HEK293T (cell line): ENCODE results near the gene NTMT1.
"Not testable (repeated sequence)": the region's sequence is repeated elsewhere in the genome, so short reads cannot be mapped to it uniquely, and the experiment has no call there.

ENCODE experiments used
- CTCF ChIA-PET: fragments of 350-600 bp; formaldehyde crosslinking; extraction: SDS; loops from one replicate; lab custom pipeline; 2021; ENCODE audit warnings: antibody characterized with exemption, inconsistent platforms; lab: Yijun Ruan, JAX
- POLR2A ChIA-PET: fragments of 350-600 bp; formaldehyde crosslinking; extraction: SDS; loops from one replicate; lab custom pipeline; 2020; ENCODE audit warnings: antibody characterized with exemption, inconsistent platforms; lab: Yijun Ruan, JAX
- DNase-seq: peaks from one replicate; pipeline ENCODE4 v3.0.0; 2012; ENCODE audit warnings: mixed read lengths; ENCODE audit errors: extremely low spot score
- ARNT ChIP-seq: fragments of 450-650 bp; IDR thresholded peaks from 2 replicates; pipeline ENCODE4 v1.6.1; 2017; ENCODE audit warnings: mild to moderate bottlenecking
- BHLHE40 ChIP-seq: fragments of 450-650 bp; IDR thresholded peaks from 2 replicates; pipeline ENCODE4 v1.6.1; 2016; ENCODE audit warnings: mild to moderate bottlenecking, moderate library complexity, borderline replicate concordance
- CTBP1 ChIP-seq: fragments of 450-650 bp; IDR thresholded peaks from 2 replicates; pipeline ENCODE4 v1.6.1; 2016; ENCODE audit warnings: borderline replicate concordance
- ELF4 ChIP-seq: fragments of 450-650 bp; IDR thresholded peaks from 2 replicates; pipeline ENCODE4 v1.6.1; 2017; ENCODE audit warnings: antibody characterized with exemption
- FOXA1 ChIP-seq: fragments of 450-650 bp; IDR thresholded peaks from 2 replicates; pipeline ENCODE4 v1.6.1; 2016; ENCODE audit warnings: mild to moderate bottlenecking
- FOXK2 ChIP-seq: fragments of 450-650 bp; IDR thresholded peaks from 2 replicates; pipeline ENCODE4 v1.6.1; 2016; ENCODE audit warnings: mild to moderate bottlenecking
- FOXM1 ChIP-seq: fragments of 450-650 bp; IDR thresholded peaks from 2 replicates; pipeline ENCODE4 v1.6.1; 2017; ENCODE audit warnings: mild to moderate bottlenecking, borderline replicate concordance
- HDGF ChIP-seq: fragments of 450-650 bp; IDR thresholded peaks from 2 replicates; pipeline ENCODE4 v1.6.1; 2017; ENCODE audit warnings: antibody characterized with exemption, borderline replicate concordance
- L3MBTL2 ChIP-seq: fragments of 450-650 bp; conservative IDR thresholded peaks from 2 replicates; pipeline ENCODE4 v1.6.1; 2016; ENCODE audit warnings: mild to moderate bottlenecking
- LEF1 ChIP-seq: fragments of 450-650 bp; IDR thresholded peaks from 2 replicates; pipeline ENCODE4 v1.6.1; 2017; ENCODE audit warnings: mild to moderate bottlenecking, borderline replicate concordance
- NFRKB ChIP-seq: fragments of 450-650 bp; IDR thresholded peaks from 2 replicates; pipeline ENCODE4 v1.6.1; 2016; ENCODE audit warnings: mild to moderate bottlenecking, moderate library complexity
- SP1 ChIP-seq: fragments of 450-650 bp; IDR thresholded peaks from 2 replicates; pipeline ENCODE4 v1.6.1; 2017
- SUZ12 ChIP-seq: fragments of 450-650 bp; IDR thresholded peaks from 2 replicates; pipeline ENCODE4 v1.6.1; 2016; ENCODE audit warnings: mild to moderate bottlenecking
- TARDBP ChIP-seq: fragments of 450-650 bp; IDR thresholded peaks from 2 replicates; pipeline ENCODE4 v1.6.1; 2016
- ZNF384 ChIP-seq: fragments of 450-650 bp; IDR thresholded peaks from 2 replicates; pipeline ENCODE4 v1.6.1; 2016
- TF ChIP-seq, protein P1 (sequence below): fragments of 450-650 bp; IDR thresholded peaks from 2 replicates; pipeline ENCODE4 v1.6.1; 2016

NTMT1 gene

GRCh38 chr9:129630967-129631673 lies 5.2 kb downstream of the NTMT1 start:
- ChIA-PET POLR2A (no interaction called here), CTCF (interaction anchor here (1.0 to 1.9 kb wide), 2 partner anchors 8 to 499 kb away, joined by 3 to 6 read pairs; no protein-coding TSS in a partner anchor)
- DNase-seq = no peak
- no peak for TF ChIP-seq FOXA1
- no peak for TF ChIP-seq FOXM1
- no peak for TF ChIP-seq TARDBP
- no peak for TF ChIP-seq FOXK2
- no peak for TF ChIP-seq ARNT
- no peak for TF ChIP-seq CTBP1
- TF ChIP-seq HDGF = no peak

DNA sequence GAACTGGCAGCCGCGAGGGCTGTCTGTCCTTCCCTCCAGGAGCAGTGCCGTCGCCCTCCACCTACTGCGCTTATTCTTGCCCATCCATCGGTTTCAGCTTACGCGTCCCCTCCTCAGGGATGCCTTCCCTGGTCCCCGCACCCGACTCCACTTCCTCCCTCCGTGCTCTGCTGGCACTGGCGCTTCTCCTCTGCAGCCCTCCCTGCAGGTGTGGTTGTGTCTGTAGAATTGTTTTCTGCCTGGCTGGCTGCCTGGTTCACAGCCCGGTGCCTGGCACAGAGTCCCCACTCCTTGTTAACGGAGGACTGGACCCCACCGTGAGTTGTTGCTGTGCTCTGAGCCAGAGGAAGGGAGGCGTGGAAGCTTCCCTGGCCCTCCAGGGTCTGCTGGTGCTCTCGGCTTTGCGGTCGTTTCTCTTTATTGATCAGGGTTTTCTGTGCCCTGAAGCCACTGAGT lies 5.7 kb downstream of the NTMT1 start:
- ChIA-PET POLR2A (no interaction called here), CTCF (no interaction called here)
- DNase-seq = no peak
- TF ChIP-seq NFRKB (no peak), HDGF (no peak), CTBP1 (no peak), TARDBP (no peak), ARNT (no peak), BHLHE40 (no peak), FOXM1 (no peak), L3MBTL2 (no peak), SUZ12 (no peak), LEF1 (no peak)

DNA sequence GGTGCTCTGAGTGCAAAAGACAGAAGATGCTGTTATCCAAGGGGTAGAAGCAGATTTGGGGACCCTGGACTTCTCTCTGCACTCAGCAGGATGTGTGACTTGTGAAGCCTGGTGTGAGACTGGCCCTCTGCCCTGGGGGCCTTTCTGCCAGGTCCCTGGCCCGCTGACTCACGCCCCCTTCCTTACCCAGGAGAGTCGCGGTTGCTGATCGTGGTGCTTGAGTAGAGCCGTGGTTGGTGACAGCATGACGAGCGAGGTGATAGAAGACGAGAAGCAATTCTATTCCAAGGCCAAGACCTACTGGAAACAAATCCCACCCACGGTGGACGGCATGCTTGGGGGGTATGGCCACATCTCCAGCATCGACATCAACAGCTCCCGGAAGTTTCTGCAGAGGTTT lies 6.5 kb downstream of the NTMT1 start:
- no peak for TF ChIP-seq SP1
- POLR2A ChIA-PET = no interaction called here
- DNase-seq = no peak
- CTCF ChIA-PET = interaction anchor here (1.2 kb wide), 1 partner anchor 8 kb away, joined by 3 read pairs; no protein-coding TSS in a partner anchor

- no peak for TF ChIP-seq LEF1
- no peak for DNase-seq
- ChIA-PET POLR2A (no interaction called here), CTCF (interaction anchor here (0.6 to 1.2 kb wide), 2 partner anchors 9 to 94 kb away, joined by 3 to 5 read pairs; no protein-coding TSS in a partner anchor)
Observed at GRCh38 chr9:129633207-129633606, 7.2 kb downstream of the NTMT1 start.

- ChIA-PET POLR2A (no interaction called here), CTCF (interaction anchor here (0.6 kb wide), 1 partner anchor 93 kb away, joined by 5 read pairs; no protein-coding TSS in a partner anchor)
- TF ChIP-seq, protein P1, sequence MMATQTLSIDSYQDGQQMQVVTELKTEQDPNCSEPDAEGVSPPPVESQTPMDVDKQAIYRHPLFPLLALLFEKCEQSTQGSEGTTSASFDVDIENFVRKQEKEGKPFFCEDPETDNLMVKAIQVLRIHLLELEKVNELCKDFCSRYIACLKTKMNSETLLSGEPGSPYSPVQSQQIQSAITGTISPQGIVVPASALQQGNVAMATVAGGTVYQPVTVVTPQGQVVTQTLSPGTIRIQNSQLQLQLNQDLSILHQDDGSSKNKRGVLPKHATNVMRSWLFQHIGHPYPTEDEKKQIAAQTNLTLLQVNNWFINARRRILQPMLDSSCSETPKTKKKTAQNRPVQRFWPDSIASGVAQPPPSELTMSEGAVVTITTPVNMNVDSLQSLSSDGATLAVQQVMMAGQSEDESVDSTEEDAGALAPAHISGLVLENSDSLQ = no peak
- TF ChIP-seq CTBP1 = no peak
- TF ChIP-seq ARNT = no peak
- TF ChIP-seq FOXK2 = no peak
- DNase-seq = no peak
Observed at GRCh38 chr9:129633848-129634247, 7.9 kb downstream of the NTMT1 start.

GRCh38 chr9:129635099-129636065 lies 9.4 kb downstream of the NTMT1 start:
- ChIA-PET POLR2A (no interaction called here), CTCF (interaction anchor here (0.8 kb wide), 1 partner anchor 11 kb away, joined by 3 read pairs; no protein-coding TSS in a partner anchor)
- no peak for TF ChIP-seq ARNT
- TF ChIP-seq ZNF384 = no peak
- no peak for TF ChIP-seq FOXM1
- TF ChIP-seq CTBP1 = no peak
- TF ChIP-seq ELF4 = no peak
- TF ChIP-seq BHLHE40 = no peak
- TF ChIP-seq TARDBP = no peak
- no peak for TF ChIP-seq FOXK2
- TF ChIP-seq HDGF = no peak
- no peak for TF ChIP-seq SP1
- no peak for TF ChIP-seq NFRKB
- TF ChIP-seq LEF1 = no peak
- TF ChIP-seq SUZ12 = no peak
- TF ChIP-seq, protein P1 = no peak
- TF ChIP-seq L3MBTL2 = no peak
- TF ChIP-seq FOXA1 = no peak
- DNase-seq = no peak

DNA sequence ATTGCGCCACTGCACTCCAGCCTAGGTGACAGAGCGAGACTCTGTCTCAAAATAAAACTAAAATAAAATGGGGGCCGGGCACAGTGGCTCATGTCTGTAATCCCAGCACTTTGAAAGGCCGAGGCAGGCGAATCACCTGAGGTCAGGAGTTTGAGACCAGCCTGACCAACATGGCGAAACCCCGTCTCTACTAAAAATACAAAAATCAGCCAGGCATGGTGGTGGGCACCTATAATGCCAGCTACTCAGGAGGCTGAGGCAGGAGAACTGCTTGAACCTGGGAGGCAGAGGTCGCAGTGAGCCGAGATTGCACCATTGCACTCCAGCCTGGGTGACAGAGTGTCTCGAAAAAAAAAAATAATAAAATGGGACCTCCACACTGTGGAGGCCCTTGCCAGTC lies 10.4 kb downstream of the NTMT1 start:
- CTCF ChIA-PET = interaction anchor here (0.8 kb wide), 1 partner anchor 12 kb away, joined by 3 read pairs; no protein-coding TSS in a partner anchor
- POLR2A ChIA-PET, DNase-seq: not testable (repeated sequence)
